Measurements from ENCODE around the gene CXXC5.

Gene CXXC5

DNA sequence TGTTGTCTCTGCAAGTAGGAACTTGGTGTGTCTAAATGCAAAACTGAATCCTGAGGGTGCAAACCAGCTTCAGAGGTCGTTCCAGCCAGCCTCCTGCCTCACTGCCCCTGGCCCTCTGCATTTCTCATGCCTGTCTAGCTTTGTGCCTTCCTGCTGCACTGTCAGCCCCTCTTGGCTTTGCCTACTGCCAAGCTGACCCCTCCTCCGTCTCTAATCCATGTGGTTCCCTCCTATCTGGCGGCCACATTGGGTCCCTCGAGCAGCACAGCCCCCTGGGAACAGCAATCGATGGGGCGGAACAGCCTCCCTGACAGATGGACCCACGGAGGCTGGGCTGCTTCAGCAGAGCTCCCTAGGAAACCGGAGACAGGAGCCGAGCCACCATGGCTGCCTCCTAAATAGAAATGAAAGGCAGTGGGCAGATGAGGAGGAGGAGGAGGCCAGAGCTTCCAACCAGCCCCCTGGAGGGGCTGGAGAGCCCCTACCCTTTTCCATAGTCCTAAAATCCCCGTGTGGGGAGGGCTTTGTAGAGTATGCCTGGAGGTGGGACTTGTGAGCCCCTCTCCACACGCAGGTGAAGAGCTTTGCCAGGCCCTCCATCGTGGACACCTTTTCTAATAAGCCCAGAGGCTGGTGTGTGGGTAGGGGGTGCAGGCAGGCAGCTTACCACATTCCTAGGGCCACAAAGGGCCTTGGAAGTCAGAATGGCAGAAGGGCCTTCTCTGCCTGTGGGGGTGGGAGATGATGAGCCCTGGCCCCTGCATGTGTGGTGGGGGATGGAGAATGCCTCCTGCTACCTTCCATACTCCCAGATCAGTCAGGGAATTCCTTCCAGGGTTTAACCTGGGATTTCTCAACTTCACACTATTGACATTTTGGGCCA is 9.2 kb upstream of the CXXC5 start:
- DNase-seq: no peak

GRCh38 chr5:139639619-139640380 is 8.3 kb upstream of the CXXC5 start:
- no peak for DNase-seq

DNA sequence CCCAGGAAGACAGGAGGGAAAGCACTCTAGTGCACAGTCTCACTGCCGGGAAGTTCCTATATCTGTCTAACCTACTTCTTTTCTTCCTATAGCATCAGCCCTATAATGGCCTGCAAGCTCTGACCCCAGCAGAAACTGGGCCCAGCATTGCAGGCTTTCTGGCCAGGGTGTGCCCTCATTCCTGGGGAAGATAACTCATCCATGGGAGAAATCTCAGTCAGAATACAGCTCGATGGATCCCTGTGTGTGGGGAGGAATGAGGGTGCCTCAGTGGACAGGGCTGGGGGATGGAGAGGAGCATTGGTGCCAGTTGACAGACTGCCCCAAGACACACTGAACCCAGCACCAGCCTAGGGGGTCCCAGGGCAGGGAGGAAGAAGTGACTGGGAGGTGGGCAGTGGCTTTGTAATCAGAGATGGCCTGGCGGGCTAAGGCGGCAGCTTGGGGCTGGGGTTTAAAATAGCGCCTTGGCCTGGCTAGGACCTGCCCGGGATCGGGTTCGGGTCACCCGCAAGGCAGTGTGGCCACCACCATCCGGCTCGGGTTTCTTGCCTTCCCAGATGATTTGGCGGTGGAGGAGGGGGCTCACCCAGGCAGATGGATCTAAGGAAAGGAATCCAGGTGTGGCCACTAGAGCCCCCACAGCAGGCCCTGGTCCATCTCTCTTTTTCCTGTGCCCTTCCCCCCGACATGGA is 7.6 kb upstream of the CXXC5 start:
- DNase-seq: no peak

DNA sequence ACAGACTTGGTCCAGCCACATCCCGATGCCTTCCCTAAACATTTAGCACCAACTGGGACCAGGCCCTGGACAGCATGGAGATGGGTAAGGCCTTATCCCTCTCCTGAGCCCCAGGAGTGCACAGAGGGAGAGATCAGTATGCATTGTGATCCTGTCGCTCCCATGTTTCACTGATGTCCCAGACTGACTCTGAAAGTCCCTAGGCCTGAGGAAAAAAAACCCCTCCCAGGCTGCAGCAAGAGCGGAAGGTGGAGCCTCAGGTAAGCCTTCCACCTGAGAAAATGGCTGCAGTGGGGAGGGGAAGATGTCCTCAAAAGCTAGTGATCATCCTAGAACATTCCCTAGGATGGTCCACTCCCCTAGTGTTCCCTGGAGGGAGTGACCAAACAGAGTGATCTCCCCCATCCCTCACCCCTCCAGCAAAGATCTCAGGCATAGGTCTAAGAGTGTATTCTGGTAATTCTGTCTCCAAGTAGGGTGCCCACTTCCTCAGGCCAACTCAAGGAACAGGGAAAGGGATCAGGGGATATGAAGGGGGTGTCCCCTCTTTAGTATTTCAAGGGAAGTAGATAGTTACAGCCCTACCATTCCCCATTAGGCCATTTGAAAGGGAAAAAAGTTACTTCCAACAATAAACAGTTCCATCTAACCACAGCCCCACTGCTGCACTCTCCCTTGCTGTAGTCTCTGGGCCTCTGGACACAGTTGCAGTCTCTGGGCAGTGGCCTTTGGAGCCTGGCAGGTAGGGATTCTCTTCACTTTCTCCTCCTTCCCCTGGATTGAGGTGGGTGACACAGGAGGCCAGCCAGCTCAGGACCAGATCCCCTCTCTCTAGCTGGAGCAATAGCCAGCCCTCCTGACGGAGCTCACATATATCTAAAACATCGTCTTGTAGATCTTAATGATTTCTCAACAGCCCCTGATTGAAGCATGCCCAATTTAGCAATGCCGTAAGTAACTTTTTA is 6.8 kb upstream of the CXXC5 start:
- no peak for DNase-seq

- no peak for DNase-seq
Measured at GRCh38 chr5:139642213-139642612, 5.9 kb upstream of the CXXC5 start.

DNA sequence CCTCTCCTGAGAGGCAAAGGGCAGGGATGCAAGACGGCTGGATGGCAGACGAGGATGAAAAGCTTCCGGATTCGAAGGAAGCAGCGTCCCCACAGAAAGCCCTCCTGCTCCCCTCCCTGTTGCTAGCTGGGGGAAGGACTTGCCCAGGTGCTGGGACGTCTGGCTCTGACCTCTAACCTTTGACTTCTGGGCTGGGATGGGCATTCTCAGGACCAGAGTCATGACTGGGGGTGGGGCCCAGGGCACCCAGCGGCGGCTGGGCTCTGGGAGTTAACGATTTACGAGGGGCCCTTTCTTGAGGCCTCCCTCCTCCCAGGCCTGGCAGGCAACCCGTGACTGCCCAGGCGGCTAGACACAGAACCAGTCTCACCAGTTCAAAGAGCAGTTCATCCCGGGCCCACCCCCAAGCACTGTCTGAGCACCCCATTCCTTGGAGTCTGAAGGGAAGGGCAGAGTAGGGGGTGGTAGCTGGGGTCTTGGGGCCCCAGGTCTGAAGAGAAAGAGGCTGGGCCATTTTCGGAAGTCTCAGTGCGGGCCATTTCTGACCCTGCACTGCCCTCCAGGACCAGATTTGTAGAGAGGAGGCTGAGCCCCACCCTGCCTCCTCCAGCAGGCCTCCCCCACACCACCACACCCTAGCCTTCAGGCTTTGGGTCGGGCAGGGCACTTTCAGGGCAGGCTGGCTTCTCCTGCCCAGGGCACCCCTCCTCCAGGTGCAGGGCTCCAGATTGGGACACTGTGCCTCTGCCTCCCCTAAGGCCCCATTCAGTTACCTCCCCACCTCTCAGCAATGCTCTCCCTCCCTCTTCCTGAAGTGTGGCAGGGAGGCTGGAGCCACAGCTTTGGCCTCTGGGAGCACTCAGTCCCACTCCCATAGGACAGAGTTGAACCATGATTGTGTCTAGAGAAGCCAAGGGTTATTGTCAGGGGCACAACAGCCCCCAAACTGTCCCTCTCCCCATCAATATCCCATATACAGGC is 5.0 kb upstream of the CXXC5 start:
- no peak for DNase-seq

DNA sequence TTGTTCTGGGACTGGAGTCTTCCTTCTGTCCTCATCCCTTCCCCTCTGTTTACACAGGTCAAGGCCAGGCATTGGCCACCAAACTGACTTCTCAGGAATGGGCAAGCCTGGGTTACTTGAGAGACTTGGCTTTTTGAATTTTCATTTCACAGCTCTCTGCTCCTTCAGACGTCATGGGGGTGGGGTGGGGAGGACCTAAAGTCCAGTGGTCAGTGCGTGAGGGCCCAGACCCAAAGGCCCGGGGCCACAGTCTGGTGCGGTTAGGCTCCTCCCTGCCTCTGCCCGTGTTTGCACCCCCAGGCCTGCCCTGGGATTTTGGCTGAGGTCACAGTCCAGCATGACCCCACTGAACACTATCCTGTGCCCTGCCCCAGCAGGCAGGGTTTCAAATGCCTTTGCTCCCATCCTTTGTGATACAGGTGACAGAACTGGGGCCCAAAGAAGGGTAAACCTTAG is 4.1 kb upstream of the CXXC5 start:
- DNase-seq: no peak

DNA sequence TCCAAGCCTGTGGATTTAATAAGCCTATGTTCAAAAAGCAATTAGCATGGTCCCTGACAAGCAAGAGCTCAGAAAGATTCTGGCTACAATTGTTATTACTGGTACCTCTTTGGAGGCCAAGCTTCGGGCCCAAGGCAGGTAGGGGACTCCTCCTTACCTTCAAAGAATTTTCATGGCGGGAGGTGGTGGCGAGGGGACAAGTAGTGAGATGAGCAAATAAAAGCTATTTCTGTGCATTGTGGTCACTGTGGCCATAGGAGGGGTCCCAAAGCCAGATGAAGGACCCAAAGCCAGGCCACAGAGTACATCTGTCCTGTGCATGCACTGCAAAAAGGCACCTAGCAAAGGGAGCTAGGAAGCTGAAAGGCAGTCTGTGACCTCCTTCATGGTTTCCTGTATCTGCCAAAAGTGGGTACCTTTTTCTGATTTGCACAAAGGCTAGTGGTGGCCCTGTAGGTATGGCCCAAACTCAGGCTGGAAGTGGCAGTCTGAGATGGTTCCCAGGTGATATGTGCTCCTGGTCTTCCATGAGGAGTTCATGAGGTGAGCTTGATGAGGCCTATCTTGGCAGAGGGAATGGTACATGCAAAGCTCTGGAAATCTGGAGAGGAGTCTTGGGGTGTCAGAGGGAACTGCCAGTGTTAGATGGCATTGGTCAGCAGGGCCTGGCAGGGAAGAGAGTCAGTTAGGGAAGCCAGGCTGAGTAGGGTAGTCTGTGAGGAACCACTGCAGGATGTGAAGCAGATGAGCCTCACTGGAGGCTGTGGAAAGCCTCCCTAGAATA is 3.3 kb upstream of the CXXC5 start:
- DNase-seq: no peak

DNA sequence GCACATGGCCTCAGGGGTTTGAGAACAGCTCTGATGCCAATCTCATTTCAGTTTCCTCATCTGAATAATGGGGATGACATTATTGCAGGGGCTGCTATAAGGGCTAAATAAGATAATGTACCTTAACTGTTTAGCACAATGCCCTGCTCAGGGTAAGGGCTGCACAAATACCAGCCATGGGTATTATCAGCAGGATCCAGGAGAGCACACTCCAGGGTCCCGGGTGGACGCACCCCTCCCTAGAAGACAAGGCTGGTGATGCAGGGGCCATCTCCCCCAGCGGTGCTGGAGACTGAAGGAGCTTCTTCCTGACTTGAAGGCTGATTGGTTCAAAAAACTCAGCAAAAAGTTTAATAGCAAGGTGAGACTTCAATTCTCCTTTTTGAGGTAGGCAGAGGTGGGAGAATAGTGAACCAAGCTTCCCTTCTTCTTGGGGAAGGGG is 2.7 kb upstream of the CXXC5 start:
- no peak for DNase-seq

DNA sequence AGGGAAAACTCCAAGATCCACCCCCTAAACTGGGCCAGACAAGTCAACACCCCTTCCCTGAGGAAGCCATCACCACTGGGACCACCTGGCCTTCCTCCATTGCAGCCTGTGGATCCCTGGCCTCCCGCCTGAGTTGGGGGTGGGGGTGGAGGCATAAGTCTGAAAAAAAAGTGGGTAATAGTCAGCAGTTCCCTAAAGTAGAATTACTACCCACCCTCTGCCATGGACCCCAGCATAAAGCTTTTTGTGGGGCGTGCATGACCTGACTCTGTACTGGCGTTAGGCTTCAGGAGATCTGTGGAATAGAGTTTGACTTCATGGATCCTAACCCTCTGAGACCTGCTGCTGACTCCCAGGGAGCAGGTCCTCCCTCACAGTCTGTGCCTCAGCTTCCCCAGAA is 2.0 kb upstream of the CXXC5 start:
- no peak for DNase-seq

GRCh38 chr5:139646912-139647505 is 1.1 kb upstream of the CXXC5 start:
- peak; percentile 47 to 49 for DNase-seq

DNA sequence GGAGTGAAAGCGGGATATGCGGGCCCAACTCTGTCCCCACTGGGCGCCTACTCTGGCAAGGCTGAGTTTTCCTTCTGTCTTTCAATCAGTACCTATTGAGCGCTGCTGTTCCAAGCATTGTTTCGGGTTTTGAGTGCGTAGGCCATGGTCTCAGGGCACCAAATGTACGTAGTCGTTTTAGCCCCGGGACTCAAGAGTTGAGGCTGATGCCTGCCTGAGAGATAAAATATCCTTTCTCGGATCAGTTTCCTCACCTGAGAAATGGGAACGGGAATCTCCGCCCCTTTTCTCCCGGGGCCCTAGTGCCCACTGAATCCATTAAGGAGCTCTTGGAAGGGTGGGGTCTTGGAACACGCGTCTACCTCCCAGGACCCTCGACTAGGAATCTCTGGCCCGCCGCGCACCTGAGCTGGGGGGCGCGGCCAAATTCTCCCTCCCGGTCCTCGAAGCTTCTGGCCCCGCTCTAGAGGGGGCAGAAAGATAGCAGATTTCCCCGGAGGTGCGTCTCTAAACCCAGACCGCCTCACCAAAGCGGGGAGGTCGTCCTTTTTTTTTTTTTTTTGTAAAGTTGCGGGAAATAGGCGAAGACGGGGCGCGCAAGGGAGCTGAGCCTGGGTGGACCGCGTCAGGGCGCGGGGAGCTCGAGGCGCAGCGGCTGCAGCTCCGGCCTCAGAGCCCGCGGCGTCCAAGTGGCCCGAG is 494 bp upstream of the CXXC5 start:
- DNase-seq: no peak

GRCh38 chr5:139649082-139649991 is 1.2 kb downstream of the CXXC5 start:
- peak; percentile 23 to 32 for DNase-seq

- DNase-seq: no peak
Measured at GRCh38 chr5:139650031-139650688, 2.0 kb downstream of the CXXC5 start.

DNA sequence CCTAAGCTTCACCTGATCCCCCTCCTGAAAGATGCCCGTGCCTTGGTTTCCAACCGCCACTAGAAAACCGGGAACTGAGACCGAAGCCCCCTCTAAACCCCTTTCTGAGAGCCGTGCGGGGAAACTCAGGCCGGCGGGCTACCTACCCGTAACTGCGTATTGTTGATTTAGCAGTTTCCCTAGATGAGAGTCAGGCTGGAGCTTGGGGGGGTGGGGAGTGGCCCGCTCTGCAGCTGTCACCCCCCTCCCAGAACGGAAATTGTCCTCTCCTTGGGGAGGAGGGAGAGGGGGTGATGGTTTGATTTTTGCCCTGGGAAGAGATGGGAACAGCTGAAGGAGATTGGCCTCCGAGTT is 2.5 kb downstream of the CXXC5 start:
- DNase-seq: no peak

DNA sequence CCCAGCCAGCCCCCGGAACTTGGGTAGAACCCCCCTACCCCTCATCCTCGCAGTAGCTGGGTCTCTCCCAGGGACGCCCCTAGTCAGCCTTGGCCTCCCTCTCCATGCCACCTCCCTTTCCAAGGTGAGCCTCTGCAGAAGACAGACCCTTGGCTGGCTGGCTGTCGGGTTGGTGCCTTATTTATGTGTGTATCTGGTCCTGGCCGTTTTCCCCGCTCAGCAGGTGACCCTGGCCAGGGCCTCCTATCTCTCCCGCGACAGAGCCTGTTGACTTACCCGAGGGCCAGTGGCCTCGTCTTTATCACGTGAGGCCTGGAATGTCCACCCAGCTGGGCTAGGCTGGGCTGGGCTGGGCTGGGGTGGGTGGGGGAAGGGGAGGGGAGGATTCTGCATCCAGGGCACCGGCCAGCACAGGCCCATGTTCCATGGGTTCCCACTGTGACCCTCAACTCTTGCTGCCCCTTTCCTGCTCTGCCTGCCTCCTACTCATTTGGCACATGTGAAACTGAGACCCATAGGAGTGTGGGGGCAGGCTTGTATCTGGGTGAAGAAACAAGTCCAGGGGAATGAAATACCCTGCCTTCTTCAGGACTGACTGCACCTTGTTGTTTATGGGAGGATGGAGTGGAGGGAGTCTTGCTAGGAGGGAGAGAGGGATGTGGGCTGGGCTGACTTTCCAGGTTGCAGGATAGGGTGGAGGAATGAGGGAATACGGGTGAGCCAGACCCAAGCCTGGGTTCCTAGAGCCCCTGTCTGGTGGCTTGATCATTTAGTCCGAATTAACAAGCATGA is 3.1 kb downstream of the CXXC5 start:
- no peak for DNase-seq
